HG02571 (cell line): ENCODE data around the gene WDR89.
A peak's percentile ranks its signal among the peaks of the same experiment; 100 is the strongest.
"Not testable (repeated sequence)": the region's sequence is repeated elsewhere in the genome, so short reads cannot be mapped to it uniquely, and the experiment has no call there.

Experiments used
- ATAC-seq: cut with Tn5 transposase; IDR thresholded peaks from one replicate; pipeline ENCODE4 v1.9.1; 2021; ENCODE audit warnings: mild to moderate bottlenecking, moderate library complexity; ENCODE audit not compliant: unreplicated experiment

The WDR89 gene

GRCh38 chr14:63641473-63642228 lies at the start of gene WDR89:
Gene WDR89 (minus strand): TSS chr14:63641871. CDS start chr14:63599942, 41,929 bp downstream.
- peak; percentile 83 for ATAC-seq

GRCh38 chr14:63689132-63689531 lies 47.5 kb upstream of the WDR89 start:
- ATAC-seq: no peak

GRCh38 chr14:63686926-63687325 lies 45.3 kb upstream of the WDR89 start:
- no peak for ATAC-seq

GRCh38 chr14:63685401-63685800 lies 43.7 kb upstream of the WDR89 start:
- no peak for ATAC-seq

GRCh38 chr14:63682727-63683593 lies 41.3 kb upstream of the WDR89 start:
- ATAC-seq: no peak

GRCh38 chr14:63678536-63678935 lies 36.9 kb upstream of the WDR89 start:
- no peak for ATAC-seq

GRCh38 chr14:63677891-63678379 lies 36.3 kb upstream of the WDR89 start:
- no peak for ATAC-seq

- ATAC-seq: no peak
Observed at GRCh38 chr14:63676615-63677014, 34.9 kb upstream of the WDR89 start.

GRCh38 chr14:63673886-63674497 lies 32.3 kb upstream of the WDR89 start:
- ATAC-seq: no peak

GRCh38 chr14:63673255-63673654 lies 31.6 kb upstream of the WDR89 start:
- no peak for ATAC-seq

GRCh38 chr14:63672417-63673180 lies 30.9 kb upstream of the WDR89 start:
- no peak for ATAC-seq

GRCh38 chr14:63671987-63672386 lies 30.3 kb upstream of the WDR89 start:
- no peak for ATAC-seq

GRCh38 chr14:63670692-63671091 lies 29.0 kb upstream of the WDR89 start:
- no peak for ATAC-seq

- ATAC-seq: no peak
Observed at GRCh38 chr14:63666335-63666734, 24.7 kb upstream of the WDR89 start.

- no peak for ATAC-seq
Observed at GRCh38 chr14:63663428-63664341, 22.0 kb upstream of the WDR89 start.

- ATAC-seq: no peak
Observed at GRCh38 chr14:63662776-63663175, 21.1 kb upstream of the WDR89 start.

GRCh38 chr14:63661881-63662280 lies 20.2 kb upstream of the WDR89 start:
- ATAC-seq: not testable (repeated sequence)

- no peak for ATAC-seq
Observed at GRCh38 chr14:63659726-63660125, 18.1 kb upstream of the WDR89 start.

GRCh38 chr14:63656194-63656593 lies 14.5 kb upstream of the WDR89 start:
- no peak for ATAC-seq

GRCh38 chr14:63654936-63655335 lies 13.3 kb upstream of the WDR89 start:
- ATAC-seq: no peak
